Liver (tissue), 3 donors: ENCODE results near the gene CHST1.

ENCODE experiments used
- CTCF ChIP-seq: fragments of 150-350 bp; IDR thresholded peaks from 2 replicates; pipeline ENCODE4 v1.5.1; 2017; ENCODE audit warnings: improper control_type of control experiment, low read depth, low read length; ENCODE audit not compliant: missing input control
- FOXA1 ChIP-seq: IDR thresholded peaks from 2 replicates; pipeline ENCODE4 v1.6.1; 2016; ENCODE audit warnings: antibody characterized with exemption
- JUND ChIP-seq, 2 donors: IDR thresholded peaks; 2 replicates each; pipeline ENCODE4 v1.6.1; 2016; ENCODE audit warnings: antibody characterized with exemption in 2 of 2
- RXRA ChIP-seq, 2 donors: IDR thresholded peaks; 2 replicates each; pipeline ENCODE4 v1.6.1; 2017 to 2018; ENCODE audit warnings: antibody characterized with exemption in 2 of 2, mild to moderate bottlenecking in 1 of 2
- ZBTB33 ChIP-seq: IDR thresholded peaks from 2 replicates; pipeline ENCODE4 v1.6.1; 2016; ENCODE audit warnings: antibody characterized with exemption
- donor health status: healthy.
- donor health status: healthy.

- no peak for TF ChIP-seq ZBTB33
- no peak for TF ChIP-seq CTCF
- no peak for TF ChIP-seq FOXA1
- no peak for TF ChIP-seq RXRA (IDR thresholded peaks at IDR 0.05)
- no peak for TF ChIP-seq JUND (IDR thresholded peaks at IDR 0.05)
Measured at GRCh38 chr11:45641961-45642360, 23.5 kb downstream of the CHST1 start.
